ENCODE data around the gene TMED4. TPM values are rescaled to one million over a fixed set of nuclear protein-coding genes. Genes with fewer than 3 reads are reported as not detected.

The TMED4 gene
- total RNA-seq, 4 donors from 2014 or later = 76.8 to 101 (median 93.2) TPM

DNA sequence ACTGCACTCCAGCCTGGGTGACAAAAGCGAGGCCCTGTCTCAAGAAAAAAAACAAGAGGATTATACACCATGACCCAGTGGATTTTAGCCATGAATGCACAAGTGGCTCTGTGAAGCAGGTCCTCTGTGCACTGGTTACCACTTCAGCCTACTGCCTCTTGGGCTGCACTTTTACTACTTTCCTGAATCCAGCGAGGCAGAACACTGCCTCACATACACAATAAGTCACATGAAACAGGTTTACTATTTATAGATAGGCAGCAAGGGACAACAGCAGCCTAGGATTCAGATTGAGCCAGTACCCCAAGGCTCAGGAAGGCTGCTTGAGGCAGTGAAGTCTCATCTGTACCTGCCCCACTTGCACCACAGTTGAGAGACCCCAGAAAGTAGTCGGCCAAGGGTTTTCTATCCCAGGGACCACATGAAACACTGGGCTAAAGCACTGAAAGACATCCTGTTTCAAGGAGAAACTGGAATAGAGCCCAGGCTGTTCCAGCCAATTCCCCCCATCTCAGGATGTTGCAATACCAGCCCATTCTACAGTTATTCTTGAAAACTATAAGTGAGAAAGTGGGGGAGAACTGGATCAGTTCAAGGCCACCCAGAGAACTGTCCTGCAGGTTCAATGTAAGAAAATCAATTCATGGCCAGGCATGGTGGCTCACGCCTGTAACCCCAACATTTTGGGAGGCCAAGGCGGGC lies 14.1 kb upstream of the TMED4 start:
- peak in 1 of 2 donors; percentile 23 for DNase-seq (ENCODE audit: low spot score in 2 of 2)
- H3K9me3 ChIP-seq = no peaks in the 10 kb centered on the region
- TF ChIP-seq, protein P1, sequence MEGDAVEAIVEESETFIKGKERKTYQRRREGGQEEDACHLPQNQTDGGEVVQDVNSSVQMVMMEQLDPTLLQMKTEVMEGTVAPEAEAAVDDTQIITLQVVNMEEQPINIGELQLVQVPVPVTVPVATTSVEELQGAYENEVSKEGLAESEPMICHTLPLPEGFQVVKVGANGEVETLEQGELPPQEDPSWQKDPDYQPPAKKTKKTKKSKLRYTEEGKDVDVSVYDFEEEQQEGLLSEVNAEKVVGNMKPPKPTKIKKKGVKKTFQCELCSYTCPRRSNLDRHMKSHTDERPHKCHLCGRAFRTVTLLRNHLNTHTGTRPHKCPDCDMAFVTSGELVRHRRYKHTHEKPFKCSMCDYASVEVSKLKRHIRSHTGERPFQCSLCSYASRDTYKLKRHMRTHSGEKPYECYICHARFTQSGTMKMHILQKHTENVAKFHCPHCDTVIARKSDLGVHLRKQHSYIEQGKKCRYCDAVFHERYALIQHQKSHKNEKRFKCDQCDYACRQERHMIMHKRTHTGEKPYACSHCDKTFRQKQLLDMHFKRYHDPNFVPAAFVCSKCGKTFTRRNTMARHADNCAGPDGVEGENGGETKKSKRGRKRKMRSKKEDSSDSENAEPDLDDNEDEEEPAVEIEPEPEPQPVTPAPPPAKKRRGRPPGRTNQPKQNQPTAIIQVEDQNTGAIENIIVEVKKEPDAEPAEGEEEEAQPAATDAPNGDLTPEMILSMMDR (IDR thresholded peaks at IDR 0.05) = no peak
- no peak for TF ChIP-seq EP300 (IDR thresholded peaks at IDR 0.05)
- no peak for TF ChIP-seq POLR2A (IDR thresholded peaks at IDR 0.05)
- TF ChIP-seq POLR2AphosphoS5 (IDR thresholded peaks at IDR 0.05) = no peak
- 71% methylated on average over 5 of the region's 5 CpGs for WGBS
- no peaks in the 10 kb centered on the region for H3K4me1 ChIP-seq
- no peak overlapping the region for H3K4me3 ChIP-seq
- H3K27me3 ChIP-seq = no peaks in the 10 kb centered on the region
- H3K36me3 ChIP-seq = no peaks in the 10 kb centered on the region
- H3K27ac ChIP-seq = no peak overlapping the region

DNA sequence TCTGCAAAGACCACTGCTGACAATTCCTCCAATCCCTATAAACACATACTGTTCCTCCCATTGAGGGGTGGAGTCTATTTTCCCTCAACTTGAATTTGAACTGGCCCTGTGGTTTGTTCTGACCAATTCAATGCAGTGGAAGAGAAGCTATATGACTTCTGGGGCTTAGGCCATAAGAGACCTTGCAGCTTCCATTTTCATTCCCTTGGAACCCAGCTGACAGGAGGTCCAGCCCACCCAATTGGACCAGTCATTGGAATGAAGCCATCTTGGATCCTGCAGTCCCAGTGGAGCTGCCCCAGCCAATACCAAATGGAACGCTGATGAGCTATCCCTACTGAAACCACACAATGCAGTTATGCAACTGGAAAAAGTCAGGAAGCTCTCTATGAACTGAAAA lies 8.9 kb upstream of the TMED4 start:
- WGBS = 65% methylated on average over 1 of the region's 1 CpG
- no peak overlapping the region for H3K4me3 ChIP-seq
- TF ChIP-seq EP300 (IDR thresholded peaks at IDR 0.05) = no peak
- no peak for TF ChIP-seq POLR2A (IDR thresholded peaks at IDR 0.05)
- TF ChIP-seq, protein P1 (IDR thresholded peaks at IDR 0.05) = no peak
- no peak for TF ChIP-seq POLR2AphosphoS5 (IDR thresholded peaks at IDR 0.05)

DNA sequence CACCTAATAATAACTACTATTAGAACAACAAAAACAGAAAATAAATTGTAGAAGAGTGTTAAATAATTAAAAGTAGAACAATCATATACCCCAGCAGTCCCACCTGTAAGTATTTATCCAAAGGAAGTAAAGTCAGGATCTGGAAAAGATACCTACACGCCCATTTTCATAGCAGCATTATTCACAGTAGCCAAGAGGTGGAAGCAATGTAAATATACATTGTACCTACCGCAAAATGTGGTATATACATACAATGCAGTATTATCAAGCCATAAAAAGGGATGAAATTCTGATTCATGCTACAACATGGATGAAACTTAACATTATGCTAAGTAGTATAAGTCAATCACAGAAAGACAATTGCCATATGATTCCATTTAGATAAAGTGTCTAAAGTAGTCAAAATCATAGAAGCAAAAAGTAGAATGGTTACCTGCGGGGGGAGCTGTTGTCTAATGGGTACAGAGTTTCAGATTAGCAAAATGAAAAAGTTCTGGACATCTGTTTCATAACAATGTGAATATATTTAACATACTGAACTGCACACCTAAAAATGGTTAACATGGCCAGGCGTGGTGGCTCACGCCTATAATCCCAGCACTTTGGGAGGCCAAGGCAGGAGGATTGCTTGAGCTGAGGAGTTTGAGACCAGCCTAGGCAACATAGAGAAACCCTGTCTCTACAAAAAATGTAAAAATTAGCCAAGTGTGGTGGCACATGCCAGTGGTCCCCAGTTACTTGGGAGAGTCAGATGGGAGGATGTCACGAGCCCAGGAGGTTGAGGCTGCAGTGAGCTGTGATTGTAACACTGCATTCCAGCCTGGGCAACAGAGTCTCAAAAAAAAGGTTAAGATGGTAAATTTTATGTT lies 6.0 kb upstream of the TMED4 start:
- no peak for DNase-seq (ENCODE audit: low spot score in 2 of 2)
- Histone ChIP-seq H3K27ac (no peak overlapping the region), H3K27me3 (no peaks in the 10 kb centered on the region), H3K4me1 (peaks cover 2% of the 10 kb centered on the region), H3K36me3 (no peaks in the 10 kb centered on the region), H3K9me3 (no peaks in the 10 kb centered on the region), H3K4me3 (no peak overlapping the region)
- 18% methylated on average over 6 of the region's 6 CpGs for WGBS
- TF ChIP-seq, protein P1 (IDR thresholded peaks at IDR 0.05) = peak; percentile 44 to 61
- TF ChIP-seq POLR2AphosphoS5 (IDR thresholded peaks at IDR 0.05) (no peak), POLR2A (IDR thresholded peaks at IDR 0.05) (no peak), EP300 (IDR thresholded peaks at IDR 0.05) (no peak)

More for the DNA sequence above, 8.9 kb upstream of the TMED4 start:
- Histone ChIP-seq H3K27ac (no peak overlapping the region), H3K27me3 (no peaks in the 10 kb centered on the region), H3K36me3 (no peaks in the 10 kb centered on the region), H3K4me1 (peaks cover 2% of the 10 kb centered on the region), H3K9me3 (no peaks in the 10 kb centered on the region)
- DNase-seq (ENCODE audit: low spot score in 2 of 2) = no peak

DNA sequence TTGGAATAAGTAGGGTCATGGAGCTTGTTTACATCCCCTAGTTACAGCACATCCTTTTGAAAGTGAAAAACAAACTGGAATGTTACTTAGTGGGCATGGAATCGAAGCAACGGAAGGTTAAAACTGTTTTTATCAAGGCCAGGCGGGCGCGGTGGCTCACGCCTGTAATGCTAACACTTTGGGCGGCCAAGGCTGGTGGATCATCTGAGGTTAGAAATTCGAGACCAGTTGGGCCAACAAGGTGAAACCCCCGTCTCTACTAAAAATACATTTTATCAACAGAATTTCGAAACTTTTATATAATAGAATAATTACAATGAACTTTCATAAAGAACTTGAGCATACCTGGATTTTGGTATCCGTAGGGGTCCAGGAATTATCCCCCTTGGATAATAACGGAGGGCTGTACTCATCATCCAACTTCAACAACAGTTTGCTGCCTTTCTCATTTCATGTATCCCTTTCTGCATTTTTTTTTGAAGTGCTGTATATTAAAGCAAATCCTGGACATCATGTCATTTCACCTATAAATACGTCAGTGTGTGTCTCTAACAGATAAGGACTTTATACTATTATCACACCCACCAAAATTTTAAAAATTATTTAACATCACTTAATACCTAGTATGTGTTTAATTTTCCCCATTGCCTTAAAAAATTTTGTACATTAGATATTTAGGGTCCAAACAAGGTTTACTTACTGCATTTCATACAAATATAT lies 1.3 kb upstream of the TMED4 start:
- no peak for TF ChIP-seq POLR2A (IDR thresholded peaks at IDR 0.05)
- no peak for TF ChIP-seq EP300 (IDR thresholded peaks at IDR 0.05)
- no peak for TF ChIP-seq POLR2AphosphoS5 (IDR thresholded peaks at IDR 0.05)
- TF ChIP-seq, protein P1 (IDR thresholded peaks at IDR 0.05) = no peak
- WGBS = 87% methylated on average over 13 of the region's 13 CpGs
- peak overlapping the region; percentile 77 for H3K4me3 ChIP-seq
- no peak for DNase-seq (ENCODE audit: low spot score in 2 of 2)
- H3K27ac ChIP-seq = peak overlapping the region; percentile 94
- no peaks in the 10 kb centered on the region for H3K9me3 ChIP-seq
- peaks cover 17% of the 10 kb centered on the region for H3K4me1 ChIP-seq
- no peaks in the 10 kb centered on the region for H3K27me3 ChIP-seq
- H3K36me3 ChIP-seq = peaks cover 17% of the 10 kb centered on the region

Data from suprapubic skin (tissue), 4 donors.